GM19240 (cell line): ENCODE results near the gene RC3H1.
"Not testable (repeated sequence)": the region's sequence is repeated elsewhere in the genome, so short reads cannot be mapped to it uniquely, and the experiment has no call there.

Experiments used
- DNase-seq: peaks from one replicate; pipeline ENCODE4 v3.0.0; 2011; ENCODE audit warnings: low spot score; ENCODE audit not compliant: insufficient read length

Gene RC3H1

GRCh38 chr1:173948594-173948993 is 73.6 kb downstream of the RC3H1 start:
- DNase-seq = no peak

GRCh38 chr1:173946380-173946921 is 75.7 kb downstream of the RC3H1 start:
- no peak for DNase-seq

GRCh38 chr1:173937062-173937461 is 85.1 kb downstream of the RC3H1 start:
- no peak for DNase-seq

- no peak for DNase-seq
Observed at GRCh38 chr1:173934440-173934839, 87.7 kb downstream of the RC3H1 start.

- not testable (repeated sequence) for DNase-seq
Observed at GRCh38 chr1:173930541-173930940, 91.6 kb downstream of the RC3H1 start.

GRCh38 chr1:173925306-173926242 is 96.6 kb downstream of the RC3H1 start:
- DNase-seq = no peak

GRCh38 chr1:173920861-173921260 is 101.3 kb downstream of the RC3H1 start:
- DNase-seq = no peak

GRCh38 chr1:173917635-173918493 is 104.3 kb downstream of the RC3H1 start:
- DNase-seq = no peak

- DNase-seq = no peak
Observed at GRCh38 chr1:173917149-173917548, 105.0 kb downstream of the RC3H1 start, which contains the start of gene SERPINC1. SERPINC1 (minus strand) TSS chr1:173917327; CDS start chr1:173917259, 68 bp downstream.

GRCh38 chr1:173916667-173917066 is 105.5 kb downstream of the RC3H1 start:
- DNase-seq = no peak

- DNase-seq = no peak
Observed at GRCh38 chr1:173915596-173915995, 106.6 kb downstream of the RC3H1 start.

GRCh38 chr1:173914366-173914871 is 107.7 kb downstream of the RC3H1 start:
- DNase-seq = peak; percentile 14

GRCh38 chr1:173913111-173913510 is 109.0 kb downstream of the RC3H1 start:
- DNase-seq = no peak

- no peak for DNase-seq
Observed at GRCh38 chr1:173903827-173904531, 118.2 kb downstream of the RC3H1 start.

GRCh38 chr1:173900992-173901391 is 121.2 kb downstream of the RC3H1 start:
- DNase-seq = no peak

- DNase-seq = no peak
Observed at GRCh38 chr1:173900427-173900826, 121.7 kb downstream of the RC3H1 start.

GRCh38 chr1:173894189-173894588 is 128.0 kb downstream of the RC3H1 start:
- DNase-seq = no peak

- no peak for DNase-seq
Observed at GRCh38 chr1:173893611-173894010, 128.5 kb downstream of the RC3H1 start.

- DNase-seq = no peak
Observed at GRCh38 chr1:173889885-173890284, 132.3 kb downstream of the RC3H1 start.

GRCh38 chr1:173888749-173889148 is 133.4 kb downstream of the RC3H1 start:
- DNase-seq = no peak

GRCh38 chr1:173887627-173888026 is 134.5 kb downstream of the RC3H1 start:
- no peak for DNase-seq
